ENCODE data around the gene KCNT2.

DNA sequence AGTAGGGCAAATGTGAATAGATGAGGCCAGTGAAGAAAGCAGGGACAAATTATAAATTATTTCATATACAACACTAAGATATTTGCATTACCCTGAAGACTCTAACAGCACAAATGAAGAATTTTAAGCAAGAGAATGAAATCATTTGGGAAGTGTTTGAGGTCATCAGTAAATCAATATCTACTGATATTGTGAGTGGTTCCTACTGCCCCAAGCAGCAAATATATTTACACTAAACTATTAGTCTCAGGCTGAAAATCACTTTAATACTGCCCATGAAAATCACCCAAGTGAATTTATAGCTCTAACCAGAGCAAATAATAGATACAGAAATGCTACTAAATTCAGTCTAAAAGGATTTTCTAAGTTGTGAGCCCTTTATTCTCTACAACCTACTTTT is 163.6 kb downstream of the KCNT2 start:
- TF ChIP-seq SPI1 (IDR thresholded peaks at IDR 0.05; ENCODE audit: low read depth, low read length) (no peak), POLR2A (IDR thresholded peaks at IDR 0.05; ENCODE audit: low read depth, low read length) (no peak), POLR2AphosphoS5 (IDR thresholded peaks at IDR 0.05; ENCODE audit: low read depth, low read length) (no peak), POU2F2 (IDR thresholded peaks at IDR 0.05; ENCODE audit: low read depth, low read length) (no peak), TAF1 (IDR thresholded peaks at IDR 0.05; ENCODE audit: low read depth, low read length) (no peak)
